Ureter (tissue), 1 donor: Measurements from ENCODE around the gene CNTNAP4. TPM values are rescaled to one million over a fixed set of nuclear protein-coding genes. Genes with fewer than 3 reads are reported as not detected.

Experiments
- DNase-seq: peaks from one replicate; pipeline ENCODE4 v3.0.0-alpha.2; 2020; ENCODE audit warnings: low spot score
- total RNA-seq: library from RNA; stranded (reverse); gene quantifications from one replicate; pipeline ENCODE4 v1.2.4, GENCODE V29; 2023
- donor health status: DM: yes; HTN: yes; CAD: no.

CNTNAP4 gene
- total RNA-seq: not detected

DNA sequence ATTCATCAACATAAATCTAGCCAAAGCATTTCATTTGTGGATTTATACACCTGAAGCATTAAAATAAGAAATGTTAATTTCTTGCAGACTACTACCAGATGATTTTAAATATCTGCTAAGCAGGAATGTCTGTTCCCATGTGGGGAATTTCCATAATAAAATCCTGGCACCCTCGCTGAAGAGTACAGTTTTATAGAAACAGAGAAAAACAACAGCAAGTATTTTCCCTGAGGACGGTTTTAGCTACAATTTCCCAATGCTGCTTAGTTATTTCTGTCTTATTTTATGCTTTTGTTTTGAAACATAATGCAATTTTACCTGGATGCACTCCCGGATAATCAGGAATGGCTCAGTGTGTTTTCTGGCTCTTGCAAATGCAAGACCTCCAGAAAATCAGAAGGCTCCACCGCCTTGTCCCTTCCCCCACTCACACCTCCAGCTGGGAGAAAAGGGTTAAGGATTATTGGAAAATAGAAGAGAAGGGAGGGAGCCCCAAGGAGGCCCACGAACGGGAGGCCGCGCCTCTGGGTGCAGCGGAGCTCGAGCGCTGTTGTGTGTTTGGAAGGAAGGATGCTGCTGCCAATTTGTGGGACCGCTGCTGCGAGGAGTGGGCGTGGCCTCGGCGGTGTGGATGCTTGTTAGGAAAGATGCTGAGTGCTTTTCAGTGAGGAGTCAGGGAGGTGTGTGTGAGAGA is at the start of gene CNTNAP4:
CNTNAP4 (plus strand) TSS at position 657 of the 694 bp plus-strand sequence. CDS start 262 bp downstream, outside the sequence.
- DNase-seq: no peak

- no peak for DNase-seq
These were observed 48.6 kb upstream of the CNTNAP4 start for GRCh38 chr16:76228546-76229146.

GRCh38 chr16:76232704-76233103 is 44.5 kb upstream of the CNTNAP4 start:
- DNase-seq: no peak

DNA sequence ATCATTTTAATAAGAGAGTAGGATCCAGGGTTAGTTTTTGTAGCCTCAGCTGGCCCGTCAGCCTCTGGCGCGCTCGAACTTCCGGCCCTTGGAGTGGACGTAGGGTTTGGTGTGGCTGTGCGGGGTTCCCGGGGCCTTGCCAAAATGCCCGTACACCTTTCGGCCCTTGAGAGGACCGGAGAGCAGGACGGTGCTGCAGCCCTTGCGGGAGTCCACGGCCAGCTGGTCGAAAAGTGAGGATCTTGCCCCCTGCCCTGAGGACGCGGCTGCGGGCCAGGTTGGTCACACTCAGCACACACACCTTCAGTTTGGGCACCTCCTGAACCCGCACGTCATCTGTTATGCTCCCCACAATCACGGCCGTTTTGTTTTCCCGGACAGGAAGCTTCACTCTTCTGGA is 42.2 kb upstream of the CNTNAP4 start:
- DNase-seq: no peak

DNA sequence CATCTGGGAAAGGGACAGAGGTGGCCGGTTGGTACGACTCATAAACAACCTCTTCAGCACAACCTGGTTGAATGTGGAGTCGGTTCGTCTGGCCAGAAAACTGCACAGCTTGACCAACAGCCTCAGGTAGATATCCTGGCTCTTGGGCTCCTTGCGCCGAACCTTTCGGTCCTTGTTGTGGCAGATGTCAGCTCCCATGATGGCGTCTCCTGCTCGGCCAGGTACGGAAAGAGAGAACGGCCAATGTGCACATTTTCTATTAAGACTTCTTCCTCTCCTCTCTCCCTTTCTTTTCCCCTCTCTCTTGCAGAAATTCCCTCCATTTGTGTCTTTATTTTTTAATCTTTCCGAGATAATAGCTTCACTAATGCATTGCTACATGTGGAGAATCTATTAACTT is 41.8 kb upstream of the CNTNAP4 start:
- DNase-seq: no peak

- no peak for DNase-seq
These were observed 39.7 kb upstream of the CNTNAP4 start for GRCh38 chr16:76237471-76237870.

DNA sequence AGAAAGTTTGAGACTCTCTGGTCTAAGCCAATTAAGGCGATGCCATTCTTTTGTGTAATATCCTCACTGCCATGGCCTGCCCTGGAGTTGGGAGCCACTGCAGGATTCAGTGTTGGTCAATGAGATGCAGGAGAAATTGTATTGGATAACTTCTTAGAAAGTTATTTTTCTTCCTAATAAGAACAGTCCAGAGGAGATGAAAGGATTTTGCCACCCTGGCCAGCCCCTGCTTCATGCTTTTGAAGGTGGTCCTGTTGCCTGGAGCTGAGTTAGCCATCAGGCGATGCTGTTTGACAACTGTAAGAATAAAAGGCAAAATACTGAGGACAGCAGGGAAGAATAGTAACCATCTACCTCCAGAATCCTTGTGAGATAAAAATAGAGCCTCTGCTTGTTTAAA is 35.4 kb upstream of the CNTNAP4 start:
- DNase-seq: no peak

- DNase-seq: no peak
These were observed 33.6 kb upstream of the CNTNAP4 start for GRCh38 chr16:76243620-76244019.

DNA sequence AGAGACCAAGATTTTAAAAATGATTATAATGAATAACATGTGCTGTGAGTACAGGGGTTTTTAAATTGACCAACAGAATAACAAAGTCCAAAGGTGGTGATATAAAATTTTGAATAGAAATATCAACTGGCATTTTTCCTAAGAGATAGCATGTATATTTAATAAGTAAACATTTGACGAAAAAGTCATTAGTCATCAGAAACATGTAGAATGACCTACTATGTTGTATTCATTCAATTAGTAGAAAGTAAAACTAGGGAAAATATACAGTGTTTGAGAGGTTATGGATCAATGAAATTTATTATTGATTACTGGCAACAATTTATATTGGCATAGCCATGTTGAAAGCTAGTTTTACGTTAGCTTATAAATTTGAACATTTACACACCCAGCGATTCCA is 30.6 kb upstream of the CNTNAP4 start:
- DNase-seq: no peak

DNA sequence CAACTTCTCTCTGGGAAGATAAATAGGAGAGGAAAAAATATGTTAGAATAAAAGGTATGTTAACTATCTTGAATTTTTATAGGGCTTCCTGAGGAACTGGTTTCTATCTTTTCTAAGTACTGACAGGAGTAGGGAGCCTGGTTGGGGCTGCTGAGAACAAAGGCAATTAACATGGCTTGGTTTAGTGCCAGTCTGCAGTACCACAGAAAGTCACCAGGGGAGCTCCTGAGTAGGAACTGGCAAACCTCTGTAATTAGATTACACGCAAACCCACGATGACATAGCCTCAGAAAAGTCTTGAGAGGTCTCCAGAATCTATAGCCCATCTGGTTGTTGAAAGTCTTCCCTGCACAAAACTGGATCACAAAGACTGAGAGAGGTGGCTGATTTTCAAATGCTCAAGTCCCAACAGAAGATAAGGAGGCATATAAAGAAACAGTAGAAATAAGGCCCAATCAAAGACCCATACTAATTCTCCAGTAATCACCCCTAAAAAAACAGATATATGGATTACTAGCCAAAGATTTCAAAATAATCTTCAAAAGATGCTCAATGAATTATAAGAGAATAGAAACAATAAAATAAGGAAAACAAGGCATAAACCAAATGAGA is 11.7 kb upstream of the CNTNAP4 start:
- no peak for DNase-seq

DNA sequence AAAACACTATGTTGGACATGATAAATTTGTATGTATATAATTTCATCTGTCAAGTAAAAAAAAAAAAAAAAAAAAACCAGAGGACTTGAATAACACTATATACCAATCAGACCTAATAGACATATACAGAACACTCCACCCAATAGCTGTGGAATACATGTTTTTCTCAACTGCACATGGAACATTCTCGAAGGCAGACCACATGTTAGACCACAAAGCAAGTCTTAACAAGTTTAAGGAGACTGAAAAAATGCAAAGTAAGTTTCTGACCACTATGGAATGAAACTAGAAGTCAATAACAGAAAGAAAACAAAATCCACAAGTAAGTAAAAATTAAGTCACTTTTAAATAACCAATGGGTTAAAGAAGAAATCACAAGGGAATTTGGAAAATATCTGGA is 8.4 kb upstream of the CNTNAP4 start:
- no peak for DNase-seq

DNA sequence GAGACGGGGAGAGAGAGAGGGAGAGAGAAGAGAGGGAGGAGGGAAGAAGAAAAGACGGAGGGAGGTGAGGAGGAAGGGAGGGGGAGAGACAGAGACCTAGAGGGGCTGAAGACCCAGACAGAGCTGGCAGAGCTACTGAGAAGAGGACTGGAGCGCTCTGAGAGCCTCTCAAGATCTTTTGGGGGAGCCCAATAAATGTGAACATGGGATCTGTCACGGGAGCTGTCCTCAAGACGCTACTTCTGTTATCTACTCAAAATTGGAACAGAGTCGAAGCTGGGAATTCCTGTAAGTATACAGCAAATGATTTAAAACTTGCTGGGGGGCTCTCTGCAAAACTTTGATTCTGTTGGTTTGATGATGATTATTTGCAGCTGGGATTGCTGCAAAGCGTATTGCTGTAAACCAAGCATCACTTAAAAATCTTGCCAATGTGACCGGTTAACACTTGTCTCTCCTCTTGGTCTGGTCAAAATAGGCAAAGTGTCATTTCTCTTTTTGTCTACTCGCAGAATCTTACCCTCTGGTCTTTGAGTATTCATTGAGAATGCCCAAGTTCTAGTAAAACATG is 344 bp downstream of the CNTNAP4 start:
- no peak for DNase-seq

- no peak for DNase-seq
These were observed 885 bp downstream of the CNTNAP4 start for GRCh38 chr16:76278086-76278485.

DNA sequence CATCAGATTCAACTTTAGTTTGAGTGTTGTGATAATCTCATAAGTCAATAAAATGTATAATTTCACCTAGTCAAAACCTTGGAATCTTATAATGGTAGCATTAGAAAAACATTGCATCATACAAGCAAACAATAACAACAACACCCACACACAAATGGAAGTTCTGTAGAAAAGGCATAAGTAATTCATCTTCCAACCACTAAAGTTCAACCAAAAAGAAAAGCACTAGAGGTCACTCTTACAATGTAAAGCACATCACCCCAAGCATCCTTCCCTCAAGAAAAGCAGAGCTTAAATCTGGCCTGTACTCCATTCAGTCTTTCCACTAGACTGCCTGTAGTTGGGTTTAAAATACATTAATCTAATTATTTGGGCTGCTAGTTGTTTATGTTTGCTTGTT is 1.8 kb downstream of the CNTNAP4 start:
- DNase-seq: no peak

DNA sequence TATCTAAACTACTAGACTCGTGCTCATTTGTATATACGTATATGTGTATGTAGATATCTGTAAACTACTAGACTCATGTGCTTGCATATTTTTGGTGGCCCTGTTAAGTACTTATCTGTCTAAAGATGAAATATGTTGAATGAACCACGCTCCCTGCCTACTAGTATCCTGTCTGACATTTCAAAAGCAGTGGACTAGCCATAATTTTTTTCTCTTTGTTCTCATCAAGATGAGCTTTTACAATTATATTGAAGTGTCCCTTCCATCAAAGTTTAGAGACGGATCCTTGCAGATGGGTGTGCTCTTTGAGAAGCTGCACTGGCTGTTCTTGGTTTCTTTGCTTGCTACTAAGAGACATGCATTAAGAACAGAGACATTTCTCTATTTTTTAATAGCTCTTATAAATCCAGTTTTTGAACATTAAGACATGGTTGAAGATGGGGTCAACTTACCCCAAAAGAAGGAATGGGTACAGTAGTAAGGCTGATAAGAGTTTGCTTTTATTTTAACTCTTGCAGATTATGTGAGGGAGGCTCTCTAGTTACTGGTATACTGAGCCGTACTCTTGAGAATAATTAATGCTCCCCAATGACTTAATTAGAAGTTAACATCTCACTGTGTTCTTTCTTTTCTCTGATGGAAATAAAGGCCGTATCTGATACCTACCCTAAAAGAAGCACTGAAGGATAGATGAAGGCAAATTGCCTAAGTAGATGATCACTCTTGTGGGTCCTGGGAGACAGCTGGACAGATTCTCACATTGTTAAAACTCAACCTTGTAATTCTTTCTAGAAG is 3.4 kb downstream of the CNTNAP4 start:
- no peak for DNase-seq

- no peak for DNase-seq
These were observed 10.3 kb downstream of the CNTNAP4 start for GRCh38 chr16:76287466-76287865.

- DNase-seq: no peak
These were observed 15.0 kb downstream of the CNTNAP4 start for GRCh38 chr16:76292218-76292617.

- no peak for DNase-seq
These were observed 16.8 kb downstream of the CNTNAP4 start for GRCh38 chr16:76293980-76294379.

GRCh38 chr16:76294396-76295214 is 17.4 kb downstream of the CNTNAP4 start:
- DNase-seq: no peak

DNA sequence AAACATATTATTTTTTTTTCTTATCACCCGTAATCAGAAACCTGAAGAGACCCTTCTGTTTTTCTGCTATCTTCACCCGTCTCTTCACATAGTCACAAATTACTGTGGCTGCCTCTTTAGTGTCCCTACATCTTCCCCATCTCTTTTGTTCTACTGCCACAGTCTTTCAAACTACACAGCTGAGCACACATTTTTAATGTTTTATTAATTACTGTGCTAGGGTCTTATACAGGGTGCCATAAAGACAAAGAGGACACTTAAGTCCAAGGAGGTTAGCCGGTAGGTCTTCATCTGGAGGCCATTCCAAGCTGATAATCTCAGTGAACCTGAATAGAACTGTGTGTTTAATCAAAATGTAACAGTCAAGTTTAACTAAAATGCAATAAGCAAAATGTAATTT is 20.7 kb downstream of the CNTNAP4 start:
- no peak for DNase-seq

GRCh38 chr16:76303637-76304314 is 26.6 kb downstream of the CNTNAP4 start:
- DNase-seq: no peak
